A673 (cell line): ENCODE data around the gene SEC23IP. TPM values are rescaled to one million over a fixed set of nuclear protein-coding genes. Genes with fewer than 3 reads are reported as not detected.

Experiments used
- Bru-seq: library from RNA; stranded (reverse); fragments of 400-500 nt; gene quantifications from one replicate; lab custom pipeline; 2021; lab: Mats Ljungman, UMichigan
- BruChase-seq, 2 experiments: library from RNA; stranded (reverse); fragments of 400-500 nt; gene quantifications; one replicate each; lab custom pipeline; 2021; lab: Mats Ljungman, UMichigan
- BruUV-seq: library from RNA; stranded (reverse); fragments of 400-500 nt; replicated peaks from 2 replicates; lab custom pipeline; 2021; lab: Mats Ljungman, UMichigan
- CTCF ChIA-PET: fragments of 300-600 bp; sonication (Branson Sonifier 250); formaldehyde crosslinking; loops from one replicate; lab custom pipeline; 2022; ENCODE audit warnings: antibody characterized with exemption; lab: Charles Lee
- POLR2A ChIA-PET: fragments of 300-600 bp; sonication (Branson Sonifier 250); formaldehyde crosslinking; loops from one replicate; lab custom pipeline; 2022; ENCODE audit warnings: antibody characterized with exemption; ENCODE audit not compliant: low non-redundant PET; lab: Charles Lee
- DNase-seq: peaks from one replicate; pipeline ENCODE4 v3.0.0-alpha.2; 2015; ENCODE audit warnings: low spot score
- H3K27ac ChIP-seq: fragments of 200-600 bp; sonication (generic); 2 replicates; pipeline ENCODE4 v1.5.1; 2016; ENCODE audit warnings: mixed run types, low read depth, mild to moderate bottlenecking, mixed read lengths, antibody characterized with exemption, low read length; ENCODE audit not compliant: poor library complexity, severe bottlenecking
- H3K27me3 ChIP-seq: fragments of 200-600 bp; sonication (generic); replicated peaks from 2 replicates; pipeline ENCODE4 v1.6.1; 2017; ENCODE audit warnings: mixed run types, low read depth, mild to moderate bottlenecking, mixed read lengths, antibody characterized with exemption, low read length; ENCODE audit not compliant: insufficient read depth, poor library complexity
- H3K36me3 ChIP-seq: fragments of 200-600 bp; sonication (generic); 2 replicates; pipeline ENCODE4 v1.6.1; 2016; ENCODE audit warnings: mixed run types, mild to moderate bottlenecking, mixed read lengths, antibody characterized with exemption, low read length; ENCODE audit not compliant: insufficient read depth, poor library complexity, severe bottlenecking
- H3K4me1 ChIP-seq: fragments of 200-600 bp; sonication (generic); 2 replicates; pipeline ENCODE4 v1.6.1; 2017; ENCODE audit warnings: mixed run types, mild to moderate bottlenecking, mixed read lengths, antibody characterized with exemption, low read length; ENCODE audit not compliant: insufficient read depth, poor library complexity, severe bottlenecking
- H3K4me3 ChIP-seq: fragments of 200-600 bp; sonication (generic); 2 replicates; pipeline ENCODE4 v1.5.1; 2016; ENCODE audit warnings: low read depth, mixed run types, mild to moderate bottlenecking, mixed read lengths, low read length; ENCODE audit not compliant: poor library complexity, severe bottlenecking
- H3K9me3 ChIP-seq: fragments of 200-600 bp; sonication (generic); 2 replicates; pipeline ENCODE4 v1.6.1; 2016; ENCODE audit warnings: mixed run types, low read depth, mild to moderate bottlenecking, mixed read lengths, antibody characterized with exemption, low read length; ENCODE audit not compliant: poor library complexity, severe bottlenecking
- CTCF ChIP-seq: fragments of 300-800, 200-600 bp; sonication (generic); conservative IDR thresholded peaks from 2 replicates; pipeline ENCODE4 v1.5.1; 2017; ENCODE audit warnings: low read depth, mild to moderate bottlenecking, antibody characterized with exemption, low read length, moderate library complexity, mixed read lengths
- EZH2 ChIP-seq: fragments of 200-600 bp; sonication (generic); IDR thresholded peaks from 2 replicates; pipeline ENCODE4 v1.6.1; 2017; ENCODE audit warnings: borderline replicate concordance, low read depth, mild to moderate bottlenecking, mixed read lengths, antibody characterized with exemption, low read length; ENCODE audit not compliant: poor library complexity, severe bottlenecking
- intact Hi-C: fragments of 100-400 bp; cut with micrococcal nuclease; formaldehyde crosslinking; loops from one replicate; pipeline ENCODE4 v1.10.0; 2022; ENCODE audit not compliant: unreplicated experiment
- long read RNA-seq: library from polyadenylated mRNA; stranded (forward); transcript quantifications from one replicate; pipeline ENCODE4 v2.0.0, GENCODE V29; 2022
- total RNA-seq: library from RNA; stranded (reverse); gene quantifications from 2 replicates; pipeline ENCODE4 v1.2.3, GENCODE V29; 2021

SEC23IP gene
- total RNA-seq (78.6 and 89.9 TPM in 2 replicates), Bru-seq, nascent RNA (percentile 83 among the genes with signal in this experiment), BruChase-seq, experiment 1, labeled RNA remaining after a 2-hour chase (percentile 83 among the genes with signal in this experiment), BruChase-seq, experiment 2, labeled RNA remaining after a 6-hour chase (percentile 89 among the genes with signal in this experiment)
- long read RNA-seq, full-length matches to known transcripts: 100 of 155 reads
- long read RNA-seq, partial matches to known transcripts: 15 of 155 reads
- long read RNA-seq, other reads (novel, unspliced or antisense): 40 of 155 reads

GRCh38 chr10:119892188-119893065, at the start of gene SEC23IP:
Gene SEC23IP, plus strand, starts transcription at chr10:119892730. Its CDS starts 53 bp downstream, at chr10:119892783.
- CTCF ChIA-PET: interaction anchor here (0.6 kb wide), 1 partner anchor 161 kb away, joined by 3 read pairs; no protein-coding TSS in a partner anchor

GRCh38 chr10:119845656-119846055, 46.9 kb upstream of the SEC23IP start:
- ChIA-PET CTCF (no interaction called here), POLR2A (no interaction called here)
- Histone ChIP-seq H3K27ac (no peak overlapping the region), H3K27me3 (no peaks in the 10 kb centered on the region), H3K4me3 (no peak overlapping the region), H3K4me1 (no peaks in the 10 kb centered on the region), H3K36me3 (peaks cover 93% of the 10 kb centered on the region), H3K9me3 (no peaks in the 10 kb centered on the region)
- intact Hi-C loops: no loop called here
- no peak for DNase-seq
- BruUV-seq: no TSS peak
- no peak for TF ChIP-seq EZH2
- no peak for TF ChIP-seq CTCF

More at GRCh38 chr10:119892188-119893065, at the start of gene SEC23IP:
- TSS peak; percentile 91 for BruUV-seq
- POLR2A ChIA-PET: interaction anchor here (1.0 kb wide), 1 partner anchor 19 kb away, joined by 3 read pairs; no protein-coding TSS in a partner anchor
- Histone ChIP-seq H3K36me3 (peaks cover 4% of the 10 kb centered on the region), H3K4me3 (peak within 1 kb of the TSS; percentile 99), H3K27ac (peak within 1 kb of the TSS; percentile 83), H3K27me3 (no peaks in the 10 kb centered on the region), H3K4me1 (no peaks in the 10 kb centered on the region), H3K9me3 (no peaks in the 10 kb centered on the region)
- DNase-seq: peak; percentile 96
- no peak for TF ChIP-seq CTCF
- TF ChIP-seq EZH2: no peak
- intact Hi-C loops: loop anchor here (2.0 kb wide), 1 partner anchor 20 kb away; the partner anchor contains the start of gene MCMBP

- CTCF ChIA-PET: no interaction called here
- Histone ChIP-seq H3K27me3 (no peaks in the 10 kb centered on the region), H3K27ac (peak overlapping the region; percentile 6), H3K4me1 (no peaks in the 10 kb centered on the region), H3K9me3 (no peaks in the 10 kb centered on the region), H3K4me3 (no peak overlapping the region), H3K36me3 (peaks cover 93% of the 10 kb centered on the region)
- BruUV-seq: no TSS peak
- DNase-seq: no peak
- TF ChIP-seq CTCF (no peak), EZH2 (no peak)
- POLR2A ChIA-PET: no interaction called here
- intact Hi-C loops: no loop called here
Measured at GRCh38 chr10:119849031-119849789, 43.3 kb upstream of the SEC23IP start.
